SK-N-SH treated with all-trans-retinoic acid at 6 μM for 48 hours (cell line): ENCODE data around the gene PODNL1.

Source experiments
- ESRRG ChIP-seq: fragments of 250-450 bp; sonication (Bioruptor Pico); IDR thresholded peaks from 2 replicates; pipeline ENCODE4 v1.6.1; 2021; ENCODE audit warnings: mild to moderate bottlenecking
- ZFP3 ChIP-seq: fragments of 250-450 bp; sonication (Bioruptor Pico); IDR thresholded peaks from 2 replicates; pipeline ENCODE4 v1.5.0; 2020; ENCODE audit warnings: mild to moderate bottlenecking, moderate library complexity
- ZFP30 ChIP-seq: fragments of 450-650 bp; formaldehyde crosslinking; IDR thresholded peaks from 2 replicates; pipeline ENCODE4 v1.5.0; 2022; ENCODE audit warnings: mild to moderate bottlenecking, moderate library complexity
- ZNF70 ChIP-seq: fragments of 450-650 bp; formaldehyde crosslinking; IDR thresholded peaks from 2 replicates; pipeline ENCODE4 v1.5.0; 2020; ENCODE audit warnings: mild to moderate bottlenecking, moderate library complexity

- no peak for TF ChIP-seq ZNF70
- TF ChIP-seq ZFP30 (CRISPR knock-in tag): no peak
- no peak for TF ChIP-seq ESRRG
- no peak for TF ChIP-seq ZFP3 (CRISPR knock-in tag)
Observed at GRCh38 chr19:13960863-13961784, 22.9 kb upstream of the PODNL1 start.
